Loucy (cell line): Measurements from ENCODE around the gene TTC7B.

ENCODE experiments used
- H2AFZ ChIP-seq: fragments of 200-600 bp; sonication (generic); 2 replicates; pipeline ENCODE4 v1.6.0; 2016; ENCODE audit warnings: antibody characterized with exemption, mild to moderate bottlenecking, low read length, moderate library complexity
- H3F3A ChIP-seq: fragments of 200-600 bp; 2 replicates; pipeline ENCODE4 v1.6.0; 2016; ENCODE audit warnings: antibody characterized with exemption, low read depth, mild to moderate bottlenecking
- H3K27me3 ChIP-seq: fragments of 200-600 bp; sonication (generic); 2 replicates; pipeline ENCODE4 v1.6.1; 2014; ENCODE audit warnings: low read length, mild to moderate bottlenecking; ENCODE audit not compliant: insufficient read depth, poor library complexity, severe bottlenecking
- H3K36me3 ChIP-seq: fragments of 200-600 bp; sonication (generic); 2 replicates; pipeline ENCODE4 v1.6.1; 2016; ENCODE audit warnings: low read length; ENCODE audit not compliant: insufficient read depth
- H3K4me1 ChIP-seq: fragments of 200-600 bp; sonication (generic); 2 replicates; pipeline ENCODE4 v1.5.1; 2014; ENCODE audit warnings: low read length, mild to moderate bottlenecking; ENCODE audit not compliant: insufficient read depth, poor library complexity, severe bottlenecking
- H3K4me2 ChIP-seq: fragments of 200-600 bp; sonication (generic); 2 replicates; pipeline ENCODE4 v1.6.0; 2014; ENCODE audit warnings: antibody characterized with exemption, low read length, low read depth, mild to moderate bottlenecking; ENCODE audit not compliant: poor library complexity, severe bottlenecking
- H3K4me3 ChIP-seq: fragments of 200-600 bp; sonication (generic); 2 replicates; pipeline ENCODE4 v1.5.1; 2014; ENCODE audit warnings: low read length, mild to moderate bottlenecking, mixed read lengths; ENCODE audit not compliant: poor library complexity, severe bottlenecking
- H3K79me2 ChIP-seq: fragments of 200-600 bp; sonication (generic); 2 replicates; pipeline ENCODE4 v1.6.1; 2014; ENCODE audit warnings: low read length; ENCODE audit not compliant: insufficient read depth
- H3K9ac ChIP-seq: fragments of 200-600 bp; sonication (generic); 2 replicates; pipeline ENCODE4 v1.6.0; 2014; ENCODE audit warnings: mild to moderate bottlenecking, low read depth, low read length, moderate library complexity; ENCODE audit not compliant: poor library complexity, severe bottlenecking
- H3K9me2 ChIP-seq: fragments of 200-600 bp; sonication (generic); replicated peaks from 2 replicates; pipeline ENCODE4 v1.6.1; 2016; ENCODE audit warnings: low read depth, low read length, mixed read lengths
- H3K9me3 ChIP-seq: fragments of 200-600 bp; sonication (generic); 2 replicates; pipeline ENCODE4 v1.6.1; 2014; ENCODE audit warnings: mild to moderate bottlenecking, antibody characterized with exemption, low read length, low read depth; ENCODE audit not compliant: insufficient read depth
- H4K20me1 ChIP-seq: fragments of 200-600 bp; sonication (generic); 2 replicates; pipeline ENCODE4 v1.6.0; 2014; ENCODE audit warnings: antibody characterized with exemption, low read length, mild to moderate bottlenecking; ENCODE audit not compliant: insufficient read depth, poor library complexity, severe bottlenecking
- CTCF ChIP-seq: fragments of 200-600 bp; sonication (generic); conservative IDR thresholded peaks from 2 replicates; pipeline ENCODE4 v1.5.1; 2014; ENCODE audit warnings: mild to moderate bottlenecking, antibody characterized with exemption, low read length
- EZH2phosphoT487 ChIP-seq: fragments of 200-600 bp; IDR thresholded peaks from 2 replicates; pipeline ENCODE4 v1.6.1; 2018; ENCODE audit warnings: antibody characterized with exemption, mild to moderate bottlenecking, moderate library complexity, borderline replicate concordance

TTC7B gene

GRCh38 chr14:90647473-90648005 lies 168.7 kb downstream of the TTC7B start:
- no peaks in the 10 kb centered on the region for H3F3A ChIP-seq
- TF ChIP-seq EZH2phosphoT487 = no peak
- no peak for TF ChIP-seq CTCF
- H3K36me3 ChIP-seq = peaks cover 25% of the 10 kb centered on the region; the same call in 1 of the 2 replicates
- H4K20me1 ChIP-seq = no peaks in the 10 kb centered on the region
- no peak overlapping the region for H3K4me2 ChIP-seq
- H3K9me3 ChIP-seq = no peaks in the 10 kb centered on the region
- H3K27me3 ChIP-seq = no peaks in the 10 kb centered on the region
- H3K79me2 ChIP-seq = no peaks in the 10 kb centered on the region
- no peak overlapping the region for H2AFZ ChIP-seq
- H3K4me3 ChIP-seq = no peak overlapping the region
- no peaks in the 10 kb centered on the region for H3K4me1 ChIP-seq
- no peaks in the 10 kb centered on the region for H3K9me2 ChIP-seq
- no peak overlapping the region for H3K9ac ChIP-seq

GRCh38 chr14:90645842-90646443 lies 170.3 kb downstream of the TTC7B start:
- H2AFZ ChIP-seq = no peak overlapping the region
- TF ChIP-seq EZH2phosphoT487 (no peak), CTCF (no peak)
- H3K9ac ChIP-seq = no peak overlapping the region
- no peaks in the 10 kb centered on the region for H3F3A ChIP-seq
- no peaks in the 10 kb centered on the region for H3K9me2 ChIP-seq
- no peak overlapping the region for H3K4me2 ChIP-seq
- H3K79me2 ChIP-seq = no peaks in the 10 kb centered on the region
- peaks cover 21% of the 10 kb centered on the region; the same call in 1 of the 2 replicates for H3K36me3 ChIP-seq
- H3K27me3 ChIP-seq = no peaks in the 10 kb centered on the region
- H4K20me1 ChIP-seq = no peaks in the 10 kb centered on the region
- H3K9me3 ChIP-seq = no peaks in the 10 kb centered on the region
- no peaks in the 10 kb centered on the region for H3K4me1 ChIP-seq
- H3K4me3 ChIP-seq = no peak overlapping the region

GRCh38 chr14:90644882-90645281 lies 171.3 kb downstream of the TTC7B start:
- H3K79me2 ChIP-seq = no peaks in the 10 kb centered on the region
- H3F3A ChIP-seq = no peaks in the 10 kb centered on the region
- H3K9me2 ChIP-seq = no peaks in the 10 kb centered on the region
- no peaks in the 10 kb centered on the region for H4K20me1 ChIP-seq
- peaks cover 18% of the 10 kb centered on the region; the same call in 1 of the 2 replicates for H3K36me3 ChIP-seq
- H3K27me3 ChIP-seq = no peaks in the 10 kb centered on the region
- H3K4me1 ChIP-seq = no peaks in the 10 kb centered on the region
- no peak overlapping the region for H2AFZ ChIP-seq
- H3K4me2 ChIP-seq = no peak overlapping the region
- H3K4me3 ChIP-seq = no peak overlapping the region
- no peak overlapping the region for H3K9ac ChIP-seq
- TF ChIP-seq EZH2phosphoT487 = no peak
- no peak for TF ChIP-seq CTCF
- H3K9me3 ChIP-seq = no peaks in the 10 kb centered on the region
